GM12892 (cell line): ENCODE results near the gene TDG.

Experiments used
- POLR2A ChIP-seq: IDR thresholded peaks from 2 replicates; pipeline ENCODE4 v1.6.1; 2011; ENCODE audit warnings: low read depth, low read length, control low read depth
- POLR2AphosphoS5 ChIP-seq: IDR thresholded peaks from 2 replicates; pipeline ENCODE4 v1.6.1; 2011; ENCODE audit warnings: low read depth, low read length, control low read depth

DNA sequence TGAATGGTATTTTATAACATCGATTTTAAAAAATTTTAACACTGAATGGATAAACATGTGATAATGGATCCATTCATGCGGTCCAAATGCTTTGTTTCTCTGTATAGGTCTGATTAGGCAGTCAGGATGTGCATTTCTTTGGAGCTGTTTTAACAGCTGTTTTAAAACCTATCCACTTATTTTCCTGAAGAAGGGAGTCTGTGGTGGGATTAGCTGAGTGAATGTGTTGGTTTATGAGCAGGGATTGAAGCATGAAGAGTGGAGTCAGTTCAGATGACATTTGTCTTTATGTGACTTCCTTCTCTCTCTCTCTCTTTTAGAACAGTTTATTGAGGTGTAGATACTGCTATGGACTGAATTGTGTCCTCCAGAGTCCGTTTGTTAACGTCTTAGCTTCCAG is 46.7 kb downstream of the TDG start:
- TF ChIP-seq POLR2A (no peak), POLR2AphosphoS5 (no peak)
